ENCODE data around the gene PCDHGA7. TPM values are rescaled to one million over a fixed set of nuclear protein-coding genes. Genes with fewer than 3 reads are reported as not detected.
"Not testable (repeated sequence)": the region's sequence is repeated elsewhere in the genome, so short reads cannot be mapped to it uniquely, and the experiment has no call there.

The PCDHGA7 gene
- total RNA-seq: 5.2 TPM

- intact Hi-C loops (cut with DNase I): no loop called here
- Histone ChIP-seq H3K27me3 (no peaks in the 10 kb centered on the region), H3K4me3 (peak within 1 kb of the TSS in 1 of 2 donors; percentile 19), H3K27ac (no peak within 1 kb of the TSS), H3K4me1 (no peaks in the 10 kb centered on the region), H3K9me3 (peaks cover 64% of the 10 kb centered on the region), H3K36me3 (peaks cover 0 to 6% of the 10 kb centered on the region in 2 donors)
- DNase-seq (ENCODE audit: extremely low spot score in 2 of 2): no peak
- TF ChIP-seq POLR2A (IDR thresholded peaks at IDR 0.05) (no peak), POLR2AphosphoS5 (IDR thresholded peaks at IDR 0.05; ENCODE audit: insufficient read depth in 1 of 2, low read depth in 1 of 2) (no peak), CTCF (IDR thresholded peaks at IDR 0.05) (no peak)
These were observed at the start of gene PCDHGA7 for GRCh38 chr5:141382469-141383294. Gene PCDHGA7 (plus strand): TSS chr5:141382742. CDS start chr5:141382900, 158 bp downstream.

- no peaks in the 10 kb centered on the region for H3K27me3 ChIP-seq
- H3K36me3 ChIP-seq: no peaks in the 10 kb centered on the region
- no peak for TF ChIP-seq POLR2AphosphoS5 (IDR thresholded peaks at IDR 0.05; ENCODE audit: insufficient read depth in 1 of 2, low read depth in 1 of 2)
- TF ChIP-seq CTCF (IDR thresholded peaks at IDR 0.05): no peak
- TF ChIP-seq POLR2A (IDR thresholded peaks at IDR 0.05): no peak
- DNase-seq (ENCODE audit: extremely low spot score in 2 of 2): no peak
- H3K4me1 ChIP-seq: no peaks in the 10 kb centered on the region
- H3K4me3 ChIP-seq: peak within 1 kb of the TSS; percentile 8 to 24
- H3K9me3 ChIP-seq: peaks cover 11% of the 10 kb centered on the region
- intact Hi-C loops (cut with DNase I): no loop called here
- no peak within 1 kb of the TSS for H3K27ac ChIP-seq
These were observed 43.8 kb upstream of the PCDHGA7 start, which contains the start of gene PCDHGA2 for GRCh38 chr5:141338538-141339306. Gene PCDHGA2 (plus strand): TSS chr5:141338760.

- intact Hi-C loops (cut with DNase I); DNase-seq (ENCODE audit: extremely low spot score in 2 of 2); H3K27ac ChIP-seq; H3K36me3 ChIP-seq; H3K4me1 ChIP-seq; H3K27me3 ChIP-seq; H3K4me3 ChIP-seq: not testable (repeated sequence)
- peaks cover 26% of the 10 kb centered on the region for H3K9me3 ChIP-seq
These were observed 41.7 kb upstream of the PCDHGA7 start for GRCh38 chr5:141340781-141341354.

GRCh38 chr5:141342773-141343172 is 39.8 kb upstream of the PCDHGA7 start:
- Histone ChIP-seq H3K4me3 (no peak overlapping the region), H3K27me3 (no peaks in the 10 kb centered on the region), H3K4me1 (no peaks in the 10 kb centered on the region), H3K27ac (no peak overlapping the region), H3K9me3 (peaks cover 26% of the 10 kb centered on the region), H3K36me3 (no peaks in the 10 kb centered on the region)
- TF ChIP-seq POLR2AphosphoS5 (IDR thresholded peaks at IDR 0.05; ENCODE audit: insufficient read depth in 1 of 2, low read depth in 1 of 2) (no peak), CTCF (IDR thresholded peaks at IDR 0.05) (no peak), POLR2A (IDR thresholded peaks at IDR 0.05) (no peak)
- no peak for DNase-seq (ENCODE audit: extremely low spot score in 2 of 2)
- intact Hi-C loops (cut with DNase I): no loop called here

- H3K4me1 ChIP-seq: no peaks in the 10 kb centered on the region
- H3K27ac ChIP-seq: no peak within 1 kb of the TSS
- no peak for TF ChIP-seq POLR2A (IDR thresholded peaks at IDR 0.05)
- TF ChIP-seq CTCF (IDR thresholded peaks at IDR 0.05): no peak
- no peak for TF ChIP-seq POLR2AphosphoS5 (IDR thresholded peaks at IDR 0.05; ENCODE audit: insufficient read depth in 1 of 2, low read depth in 1 of 2)
- H3K9me3 ChIP-seq: peaks cover 26% of the 10 kb centered on the region
- DNase-seq (ENCODE audit: extremely low spot score in 2 of 2): no peak
- H3K36me3 ChIP-seq: no peaks in the 10 kb centered on the region
- peak within 1 kb of the TSS; percentile 7 to 22 for H3K4me3 ChIP-seq
- intact Hi-C loops (cut with DNase I): no loop called here
- no peaks in the 10 kb centered on the region for H3K27me3 ChIP-seq
These were observed 39.1 kb upstream of the PCDHGA7 start, which contains the start of gene PCDHGA3 for GRCh38 chr5:141343242-141343952. Gene PCDHGA3 (plus strand): TSS chr5:141343829. CDS start chr5:141344034, 205 bp downstream.
